NCI-H187 treated with DMSO at 0.1 percent for 48 hours (cell line): ENCODE results near the gene VAMP2.

ENCODE experiments used
- DNase-seq: peaks from one replicate; lab custom pipeline; 2025; lab: John Stamatoyannopoulos, UW

VAMP2 gene

GRCh38 chr17:8142887-8143580 lies 19.7 kb downstream of the VAMP2 start:
- no peak for DNase-seq

GRCh38 chr17:8142158-8142886 lies 20.4 kb downstream of the VAMP2 start:
- DNase-seq = no peak

- DNase-seq = no peak
Measured at GRCh38 chr17:8141741-8142140, 21.0 kb downstream of the VAMP2 start.

GRCh38 chr17:8141045-8141444 lies 21.7 kb downstream of the VAMP2 start:
- no peak for DNase-seq

- DNase-seq = no peak
Measured at GRCh38 chr17:8140065-8141029, 22.4 kb downstream of the VAMP2 start.

DNA sequence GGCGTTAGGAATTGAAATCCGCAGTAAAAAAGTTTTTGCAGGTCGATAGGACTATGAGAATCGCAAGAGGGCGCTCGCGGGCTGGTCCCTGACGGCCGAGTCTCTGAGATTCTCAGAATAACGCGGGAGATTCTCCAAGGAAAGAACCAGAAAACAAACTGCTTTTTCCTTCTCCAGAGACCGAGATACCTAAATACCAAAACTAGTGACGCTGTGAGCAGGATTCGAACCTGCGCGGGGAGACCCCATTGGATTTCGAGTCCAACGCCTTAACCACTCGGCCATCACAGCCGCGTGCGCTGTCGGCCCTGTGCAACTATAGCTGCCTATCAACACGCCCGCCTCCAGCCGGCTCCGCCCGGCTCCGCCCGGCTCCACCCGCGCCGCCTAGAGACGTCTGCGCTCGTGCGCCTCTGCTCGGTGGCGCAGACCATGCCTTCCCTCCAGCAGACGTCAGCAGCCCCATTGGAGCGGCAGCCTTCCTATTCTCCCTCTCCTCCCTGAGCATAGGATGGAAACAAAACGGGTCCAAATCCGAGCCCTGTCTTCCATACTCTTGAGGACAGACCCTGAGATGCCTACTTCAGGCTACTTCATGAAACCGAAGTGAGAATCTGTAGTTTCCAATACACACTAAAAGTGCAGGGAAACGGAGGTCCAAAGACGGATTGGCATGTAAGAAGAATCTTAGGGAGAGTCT lies 23.9 kb downstream of the VAMP2 start:
- peak; percentile 59 for DNase-seq

DNA sequence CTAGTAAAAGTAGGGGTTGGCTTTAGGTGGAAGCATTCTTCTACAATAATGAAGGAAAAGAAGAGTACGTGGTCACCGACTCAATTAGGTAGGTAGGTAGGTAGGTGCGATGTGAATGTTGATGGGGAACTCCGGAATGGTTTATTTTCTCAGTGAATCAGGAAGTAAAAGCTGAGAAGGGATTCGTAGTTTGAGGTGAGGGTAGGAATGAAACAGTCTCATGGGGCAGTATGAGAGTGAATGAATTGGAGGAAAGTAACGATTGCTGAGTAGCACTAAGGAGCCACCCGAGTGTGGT lies 24.4 kb downstream of the VAMP2 start:
- DNase-seq = no peak

DNA sequence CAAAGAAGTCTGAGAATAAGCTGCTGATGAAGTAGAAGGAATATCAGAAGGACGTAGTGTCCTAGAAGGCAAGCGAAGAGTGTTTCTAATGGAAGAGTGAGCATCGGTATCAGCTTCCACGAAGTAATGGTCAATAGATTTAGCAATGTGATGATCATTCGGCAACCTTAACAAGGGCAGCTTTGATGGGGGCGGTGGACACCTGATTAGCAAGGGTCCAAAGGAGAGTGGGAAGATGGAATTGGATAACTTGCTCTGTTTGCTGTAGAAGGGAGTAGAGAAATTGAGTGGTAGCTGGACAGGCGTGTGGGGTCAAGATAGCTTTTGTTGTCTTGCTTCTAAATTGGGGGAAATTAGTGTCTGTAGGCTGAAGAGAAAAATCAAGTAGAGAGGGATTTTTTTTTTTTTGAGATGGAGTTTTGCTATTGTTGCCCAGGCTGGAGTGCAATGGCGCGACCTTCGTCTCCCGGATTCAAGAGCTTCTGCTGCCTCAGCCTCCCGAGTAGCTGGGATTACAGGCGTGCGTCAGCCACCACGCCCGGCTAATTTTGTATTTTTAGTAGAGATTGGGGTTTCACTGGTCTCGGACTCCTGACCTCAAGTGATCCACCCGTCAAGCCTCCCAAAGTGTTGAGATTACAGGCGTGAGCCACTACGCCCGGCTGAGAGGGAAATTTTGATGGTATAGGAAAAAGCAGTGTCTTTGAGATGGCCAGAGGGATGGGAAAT lies 24.9 kb downstream of the VAMP2 start:
- DNase-seq = no peak

GRCh38 chr17:8133941-8134340 lies 28.8 kb downstream of the VAMP2 start:
- DNase-seq = no peak

DNA sequence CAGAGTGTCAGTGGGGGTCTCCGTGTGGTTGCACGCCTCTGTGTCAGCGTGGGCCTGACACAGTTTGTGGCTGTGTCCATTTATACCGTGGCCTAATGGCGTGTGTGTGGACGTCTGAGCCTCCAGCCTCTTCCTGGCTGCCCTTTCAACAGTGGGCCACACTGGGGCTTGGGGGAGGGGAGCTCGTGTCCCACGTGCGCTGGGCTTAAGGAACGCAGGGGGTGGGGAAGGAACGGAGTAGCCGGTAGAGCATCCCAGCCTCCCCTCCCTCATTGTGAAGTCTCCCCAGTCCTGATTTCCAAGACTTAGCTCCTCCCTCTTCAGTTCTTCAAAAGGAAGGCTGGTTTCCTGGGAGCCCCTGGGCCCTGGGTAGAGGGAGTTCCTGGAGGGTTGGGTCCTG lies 29.3 kb downstream of the VAMP2 start:
- no peak for DNase-seq

DNA sequence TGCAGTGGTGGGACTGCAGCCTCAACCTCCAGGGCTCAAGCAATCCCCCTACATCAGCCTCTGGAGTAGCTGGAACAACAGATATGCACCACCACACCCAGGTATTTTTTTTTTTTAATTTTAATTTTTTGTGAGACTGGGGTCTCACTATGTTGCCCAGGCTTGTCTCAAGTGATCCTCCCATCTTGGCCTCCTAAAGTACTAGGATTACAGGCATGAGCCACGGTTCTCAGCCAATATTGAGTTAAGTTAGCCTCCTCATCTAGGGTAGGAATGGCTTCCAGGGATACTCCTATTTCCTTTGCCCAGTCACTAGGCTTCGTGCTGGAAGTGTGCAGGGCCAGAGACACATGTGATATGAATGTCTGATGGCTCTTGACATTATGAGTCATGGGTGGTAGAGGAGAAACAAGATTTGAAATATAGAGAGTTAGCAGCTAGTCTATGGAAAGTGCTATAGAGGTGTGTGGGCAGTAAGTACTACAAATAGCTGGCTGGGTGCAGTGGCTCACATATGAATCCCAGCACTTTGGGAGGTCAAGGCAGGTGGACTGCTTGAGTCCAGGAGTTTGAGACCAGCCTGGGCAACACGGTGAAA lies 30.8 kb downstream of the VAMP2 start:
- no peak for DNase-seq

DNA sequence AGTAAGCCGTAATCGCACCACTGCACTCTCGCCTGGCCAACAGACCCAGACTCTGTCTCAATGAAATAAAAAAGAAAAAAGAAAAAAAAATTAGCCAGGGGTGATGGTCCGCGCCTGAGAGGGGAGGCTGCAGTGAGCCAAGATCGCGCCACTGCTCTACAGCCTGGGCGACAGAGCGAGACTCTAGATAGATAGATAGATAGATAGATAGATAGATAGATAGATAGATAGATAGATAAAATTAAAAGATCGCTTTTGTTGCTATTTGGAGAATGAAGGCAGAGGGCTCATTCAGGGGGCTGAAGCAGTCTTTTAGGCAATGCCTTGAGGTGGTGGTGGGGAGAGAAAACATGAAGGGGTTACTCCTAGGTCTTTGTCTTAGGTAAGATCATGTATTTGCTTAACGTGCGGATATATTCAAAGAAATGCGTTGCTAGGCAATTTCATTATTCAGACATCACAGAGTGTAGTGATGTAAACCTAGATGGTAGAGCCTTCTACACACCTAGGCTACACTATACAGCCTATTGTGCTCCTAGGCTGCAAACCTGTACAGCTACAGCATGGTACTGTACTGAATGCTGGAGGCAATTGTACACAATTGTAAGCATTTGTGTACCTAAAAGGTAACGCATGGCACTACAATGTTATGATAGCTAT lies 34.5 kb downstream of the VAMP2 start:
- DNase-seq = no peak

- DNase-seq = no peak
Measured at GRCh38 chr17:8126491-8127066, 36.2 kb downstream of the VAMP2 start.

DNA sequence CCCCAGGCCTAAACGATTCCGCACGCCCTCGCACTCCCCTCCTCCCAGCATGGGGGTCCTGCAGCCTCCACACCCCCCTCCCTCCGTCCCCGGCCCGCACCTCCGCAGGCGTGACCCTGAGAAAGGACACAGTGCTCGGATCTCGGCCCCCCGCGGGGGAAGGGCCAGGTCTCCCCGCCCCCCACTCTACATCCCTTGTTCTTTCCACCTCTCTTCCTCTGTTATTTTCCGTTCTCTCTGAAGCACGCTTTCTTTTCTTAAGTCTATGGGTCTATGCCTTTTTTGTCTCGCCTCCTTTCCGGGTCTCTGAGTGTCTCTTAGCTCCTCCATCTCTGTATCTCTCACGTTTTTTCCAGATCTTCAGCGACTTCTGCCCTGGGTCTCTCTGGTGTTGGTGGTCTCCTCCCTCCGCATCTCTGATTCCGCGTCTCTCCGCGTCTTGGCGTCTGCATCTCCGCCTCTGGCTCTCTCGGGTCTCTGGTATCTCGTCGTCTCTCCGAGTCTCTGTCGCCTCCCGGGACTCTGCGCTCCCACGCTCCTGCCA lies 36.7 kb downstream of the VAMP2 start:
- DNase-seq = no peak

DNA sequence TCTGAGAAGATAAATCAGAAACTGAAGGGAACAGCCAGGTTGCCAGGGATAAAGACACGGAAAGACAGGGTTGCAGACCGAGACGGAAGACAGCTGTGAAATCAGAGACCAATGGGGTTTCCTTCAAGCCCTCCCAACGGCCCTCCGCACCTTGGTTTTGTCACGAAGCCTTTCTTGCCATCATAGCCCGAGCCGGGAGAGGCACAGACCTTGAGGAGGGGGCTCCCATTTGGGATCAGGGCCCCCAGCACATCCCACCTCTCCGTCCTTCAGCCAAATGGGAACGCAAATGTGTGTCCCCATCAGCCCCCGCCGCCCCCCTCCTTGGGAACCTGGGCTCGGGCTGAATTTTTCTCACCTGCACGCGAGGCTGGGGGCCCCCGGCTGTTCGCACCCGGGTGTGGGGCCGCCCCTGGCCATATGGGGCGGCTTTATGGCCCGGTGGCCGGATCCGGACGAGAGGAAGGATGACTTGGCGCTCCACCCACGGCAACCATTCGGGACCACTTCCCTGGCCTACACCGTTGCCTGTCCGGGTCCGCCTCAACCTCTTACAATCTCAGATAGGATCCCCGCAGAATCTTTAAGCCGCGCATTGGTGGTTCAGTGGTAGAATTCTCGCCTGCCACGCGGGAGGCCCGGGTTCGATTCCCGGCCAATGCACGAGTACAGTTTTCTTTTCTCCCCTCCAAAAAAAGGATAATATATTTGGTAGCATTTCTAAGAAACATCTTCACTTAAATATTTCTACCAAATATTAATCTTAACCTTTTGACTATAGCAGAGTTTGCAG lies 37.4 kb downstream of the VAMP2 start:
- no peak for DNase-seq

DNA sequence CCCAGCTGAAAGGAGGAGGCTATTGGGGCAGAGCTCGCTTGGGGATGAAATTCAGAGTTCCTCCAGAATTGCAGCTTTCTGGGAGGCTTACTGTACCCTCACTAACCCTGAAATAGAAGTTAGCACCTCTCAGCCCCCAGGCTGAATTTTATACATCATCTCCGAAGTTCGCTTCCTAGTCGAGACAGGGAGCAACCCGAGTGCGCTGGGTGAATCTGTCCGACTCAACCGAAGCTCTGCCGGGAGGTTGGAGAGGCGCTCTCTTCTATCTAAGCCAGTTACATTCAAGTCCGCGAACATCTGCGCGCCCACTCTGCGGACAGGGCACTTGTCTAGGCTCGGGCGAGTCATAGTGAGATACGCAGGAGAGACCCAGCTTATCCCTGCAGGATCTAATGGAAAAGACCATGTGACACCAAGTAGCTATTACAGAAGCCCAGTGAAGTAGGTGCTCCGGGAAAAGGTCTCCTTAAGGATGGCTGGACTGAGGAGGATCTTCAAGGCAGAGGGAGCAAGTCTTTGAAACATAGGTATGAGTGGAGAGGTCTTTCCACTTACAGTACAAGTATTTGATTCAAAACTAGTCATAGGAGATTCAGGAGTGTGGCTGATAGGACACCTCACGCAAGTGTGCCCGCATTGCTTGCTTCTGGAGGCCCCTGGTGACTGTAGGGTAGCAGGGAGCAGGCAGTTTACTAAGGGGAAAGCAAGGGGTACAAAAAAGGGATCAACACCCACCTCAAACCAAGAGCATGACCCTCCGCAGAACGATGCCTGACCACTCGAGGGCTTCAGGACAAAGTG lies 38.2 kb downstream of the VAMP2 start:
- no peak for DNase-seq

- DNase-seq = no peak
Measured at GRCh38 chr17:8123695-8124349, 38.9 kb downstream of the VAMP2 start, which contains the start of gene HES7. Gene HES7 (minus strand): TSS chr17:8124106. CDS start chr17:8124084, 22 bp downstream.
